Activated CD8-positive, alpha-beta memory T cell treated with anti-CD3 and anti-CD28 coated beads, Interleukin-2, amount 50 U/mL, for 24 hours (primary cell): ENCODE data around the gene ADAMTSL3.

Experiments used
- DNase-seq: peaks from one replicate; pipeline ENCODE4 v3.0.0-alpha.2; 2020; ENCODE audit errors: extremely low read depth

Gene ADAMTSL3

DNA sequence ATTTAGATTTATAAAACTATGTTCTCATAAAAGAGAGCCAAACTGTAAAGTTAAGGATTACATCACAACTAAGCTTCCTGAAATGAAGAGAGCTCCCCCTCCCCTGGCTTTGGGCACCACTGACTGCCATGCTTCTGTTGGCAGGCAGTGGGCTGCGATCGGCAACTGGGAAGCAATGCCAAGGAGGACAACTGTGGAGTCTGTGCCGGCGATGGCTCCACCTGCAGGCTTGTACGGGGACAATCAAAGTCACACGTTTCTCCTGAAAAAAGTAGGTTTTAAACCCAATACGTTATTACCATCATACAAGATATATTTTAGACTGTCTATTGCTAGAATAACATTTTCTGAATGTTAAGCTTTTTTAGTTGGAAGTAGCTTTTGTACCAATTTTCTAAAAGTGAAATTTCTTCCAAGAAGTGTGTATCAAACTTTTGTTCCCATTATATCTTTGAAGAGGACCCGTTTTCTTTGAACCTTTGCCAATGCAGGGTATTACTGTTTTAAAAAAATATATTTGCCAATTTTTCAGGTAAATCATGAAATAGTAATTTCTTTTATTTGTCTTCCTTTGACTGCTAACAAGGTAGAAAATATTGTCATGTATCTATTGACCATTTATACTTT, 184.1 kb downstream of the ADAMTSL3 start:
- no peak for DNase-seq

DNA sequence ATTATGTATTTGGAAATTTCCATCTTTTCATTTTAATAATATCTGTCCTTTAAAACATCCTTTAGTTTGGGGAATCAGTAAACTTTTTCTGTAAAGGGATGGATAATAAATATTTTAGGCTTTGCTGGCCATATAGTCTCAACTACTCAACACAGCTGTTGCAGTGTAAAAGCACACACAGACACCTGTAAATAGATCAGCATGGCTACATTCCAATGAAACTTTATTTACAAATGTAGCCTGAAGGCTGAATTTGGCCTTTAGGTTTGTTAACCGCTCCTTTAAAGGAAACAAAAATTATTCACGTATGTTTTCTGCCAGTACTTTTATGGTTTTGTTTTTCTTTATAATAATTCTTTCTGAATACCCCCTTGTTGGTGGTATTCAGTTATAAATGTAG, 184.8 kb downstream of the ADAMTSL3 start:
- DNase-seq = no peak

DNA sequence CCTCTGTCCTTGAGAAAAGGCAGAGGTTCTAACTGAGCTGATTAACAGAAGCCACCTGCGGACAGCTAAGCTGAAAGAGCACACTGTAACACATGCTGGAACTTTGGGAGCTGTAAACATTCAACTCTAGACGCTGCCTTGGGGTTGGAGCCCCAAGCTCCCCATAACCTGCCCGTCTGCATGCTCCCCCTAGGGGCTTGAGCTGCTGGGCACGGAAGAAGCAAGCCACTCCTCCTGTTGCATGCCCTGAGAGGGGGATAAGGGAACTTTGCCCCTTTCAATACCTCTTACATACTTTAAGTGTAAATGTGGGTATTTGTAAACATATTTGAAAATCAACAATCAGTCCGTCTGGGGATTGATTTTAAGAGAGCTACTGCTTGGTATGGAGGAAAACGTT, 188.4 kb downstream of the ADAMTSL3 start:
- DNase-seq = no peak

DNA sequence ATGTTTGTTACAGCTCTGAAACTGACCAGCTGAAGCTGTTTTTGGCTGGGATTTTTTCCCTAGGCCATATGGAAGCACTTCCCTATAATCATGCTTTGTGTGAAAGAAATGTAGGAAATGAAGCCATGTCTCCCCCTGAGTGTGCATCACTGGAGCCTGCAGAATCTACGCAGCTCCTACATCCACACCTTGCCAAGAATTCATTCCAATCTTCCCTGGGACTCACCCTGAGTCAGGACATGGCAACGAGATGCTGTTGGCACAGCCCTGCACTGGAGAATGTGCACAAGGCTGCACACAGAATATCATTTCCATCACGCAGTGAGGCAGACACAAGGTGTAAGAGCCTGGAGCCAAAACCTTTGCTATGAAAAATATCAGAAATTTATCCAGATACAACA, 189.5 kb downstream of the ADAMTSL3 start:
- DNase-seq = no peak

DNA sequence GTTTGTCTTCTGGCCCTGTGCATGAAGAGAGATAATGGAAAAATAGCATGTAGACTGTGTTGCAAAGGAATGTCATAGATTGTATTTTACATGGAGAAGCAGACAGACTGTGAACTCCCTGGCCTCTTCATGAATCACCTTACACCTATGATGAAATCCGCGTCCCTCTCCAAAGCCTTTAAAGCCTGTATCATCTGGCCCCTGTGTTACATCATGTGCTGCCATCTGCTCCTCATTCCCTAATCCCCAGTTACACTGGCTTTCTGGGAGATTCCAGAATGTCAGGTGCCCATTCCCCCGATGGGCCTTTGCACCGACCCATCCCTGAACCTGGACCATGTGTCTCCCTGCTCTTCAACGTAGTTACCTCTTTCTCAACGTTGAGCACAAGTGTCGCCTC, 190.8 kb downstream of the ADAMTSL3 start:
- no peak for DNase-seq

DNA sequence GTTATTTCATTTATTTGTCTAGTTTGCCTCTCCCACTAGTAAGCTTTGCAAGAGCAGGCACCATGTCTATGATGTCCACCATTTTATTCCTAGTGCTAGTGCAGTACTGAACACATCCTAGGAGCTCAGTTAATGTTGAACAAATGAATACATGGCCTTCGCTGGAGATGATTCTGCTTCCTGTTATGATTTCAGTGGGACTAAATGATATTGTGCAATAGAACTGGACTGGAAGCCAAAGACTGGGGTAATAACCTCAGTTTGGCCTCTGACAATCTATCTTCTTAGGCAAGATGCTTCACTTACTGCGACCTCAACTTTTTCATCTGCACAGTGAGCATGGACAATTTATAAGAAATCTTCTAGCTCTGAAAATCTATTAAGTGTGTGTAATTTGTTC, 191.3 kb downstream of the ADAMTSL3 start:
- no peak for DNase-seq

DNA sequence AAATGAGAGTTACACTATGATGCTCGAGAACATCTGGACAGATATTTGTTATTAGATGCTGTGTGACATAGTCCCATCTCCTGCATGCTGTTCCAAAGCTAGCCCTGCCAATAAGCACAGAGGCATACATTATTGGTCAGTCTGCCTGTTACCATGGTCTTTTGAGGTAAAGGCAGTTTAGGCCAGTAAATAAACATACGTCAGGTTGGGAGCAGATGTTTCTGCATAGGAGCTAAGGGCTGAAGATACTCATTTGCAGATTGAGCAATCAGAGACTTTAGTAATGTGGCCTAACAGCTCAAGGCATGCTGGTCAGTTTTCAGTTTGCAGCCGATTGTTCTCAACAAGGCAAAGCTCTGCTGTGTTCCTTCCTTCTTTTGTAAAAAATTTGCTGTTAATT, 192.9 kb downstream of the ADAMTSL3 start:
- no peak for DNase-seq

DNA sequence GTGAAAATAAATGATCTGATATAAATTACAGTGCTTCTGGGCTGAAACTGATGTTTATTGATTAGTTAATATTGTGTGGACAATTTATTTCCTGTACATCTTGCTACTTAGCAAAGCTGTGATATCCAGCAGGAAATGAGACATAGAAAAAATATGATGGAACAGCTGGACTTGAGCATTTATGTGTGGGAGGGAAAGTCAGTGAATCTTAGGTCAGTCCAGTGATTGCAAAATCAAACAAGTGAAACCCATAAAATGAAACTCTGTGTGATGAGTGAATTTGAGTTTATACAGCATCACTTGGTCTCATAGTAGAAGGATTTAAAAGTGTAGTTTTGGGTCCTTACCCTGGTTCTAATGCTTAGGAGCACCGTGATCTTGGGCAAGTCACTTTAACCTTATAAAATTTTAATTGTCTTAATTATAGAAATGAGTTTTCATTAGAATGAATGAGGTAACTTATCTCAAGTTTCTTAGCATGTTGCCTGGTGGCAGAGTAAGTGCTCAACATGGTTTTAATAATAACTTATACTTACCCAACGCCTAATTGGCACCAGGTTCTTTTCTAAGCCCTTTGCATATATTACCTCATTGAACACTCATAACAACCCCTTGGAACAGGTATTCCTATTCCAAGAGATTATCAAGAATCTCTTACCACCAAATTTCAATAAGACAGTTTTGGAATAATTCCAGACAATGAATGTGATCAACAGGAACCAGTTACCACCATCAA, 194.6 kb downstream of the ADAMTSL3 start:
- DNase-seq = no peak

DNA sequence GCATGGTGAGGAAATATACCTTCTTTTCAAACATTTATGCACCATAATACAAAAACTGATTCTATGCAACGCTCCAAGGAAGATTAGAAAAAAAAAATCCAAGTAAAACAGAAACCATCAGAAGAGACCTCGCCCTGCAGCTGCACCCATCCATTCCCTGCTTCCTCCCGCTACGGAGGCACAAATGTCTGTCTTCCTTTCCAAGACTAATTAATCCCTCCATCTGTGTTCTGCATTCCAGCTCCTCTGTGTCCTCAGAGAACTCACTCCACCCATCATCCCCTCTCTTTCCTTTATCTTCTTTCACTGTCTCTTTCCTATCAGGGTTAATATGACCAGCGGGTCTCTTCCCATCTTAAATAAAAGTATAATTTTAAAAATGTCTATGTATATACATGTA, 196.1 kb downstream of the ADAMTSL3 start:
- DNase-seq = no peak

DNA sequence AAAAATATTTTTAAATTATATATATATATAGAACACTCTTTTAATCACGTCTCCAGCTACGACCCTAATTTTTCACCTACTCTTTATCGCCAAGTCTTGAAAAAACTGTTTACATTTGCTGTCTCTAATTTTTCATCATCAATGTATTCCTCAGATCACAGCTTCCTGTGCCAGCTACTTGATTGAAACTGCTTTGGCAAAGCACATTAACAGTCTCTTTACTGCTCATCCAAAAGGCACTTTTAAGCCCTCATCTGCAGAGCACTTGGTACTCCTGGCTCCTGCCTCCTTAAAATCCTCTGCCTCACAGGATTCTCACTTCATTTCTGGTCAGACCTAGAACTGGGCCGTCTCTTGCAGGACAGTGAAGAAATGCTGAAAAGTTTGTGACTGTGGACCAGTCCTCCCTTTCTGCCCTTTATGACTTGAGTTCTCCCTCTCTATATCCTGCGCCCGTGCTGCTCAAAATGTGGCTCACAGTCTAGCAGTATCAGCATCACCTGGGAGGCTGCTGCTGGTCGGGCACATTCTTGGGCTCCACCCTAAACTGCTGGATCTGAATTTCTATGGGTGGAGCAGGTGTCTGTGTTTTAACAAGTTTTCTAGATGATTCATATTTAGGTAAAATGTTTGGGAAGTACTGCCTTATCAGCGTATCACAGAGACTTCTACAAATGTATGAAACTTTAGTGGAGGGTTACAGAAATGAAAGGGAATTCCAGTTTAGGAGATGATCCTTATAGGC, 196.8 kb downstream of the ADAMTSL3 start:
- no peak for DNase-seq

DNA sequence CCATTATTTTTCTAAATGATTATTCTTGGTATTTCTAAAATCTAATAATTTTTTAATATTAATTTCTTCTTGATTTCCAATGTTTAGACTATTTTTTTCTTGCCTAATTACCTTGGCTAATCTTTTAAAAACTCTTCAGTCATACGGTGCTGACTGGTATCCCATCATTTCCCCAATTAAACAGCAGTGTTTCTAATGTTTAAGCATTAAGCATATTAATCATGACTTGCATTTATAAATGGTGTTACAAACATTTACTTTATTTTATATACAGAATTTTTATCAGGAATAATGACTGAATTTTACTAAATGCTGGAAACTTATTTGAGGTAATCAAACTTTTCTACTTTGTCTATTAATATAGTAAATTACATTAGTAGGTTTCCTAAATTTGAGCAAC, 199.3 kb downstream of the ADAMTSL3 start:
- DNase-seq = no peak

DNA sequence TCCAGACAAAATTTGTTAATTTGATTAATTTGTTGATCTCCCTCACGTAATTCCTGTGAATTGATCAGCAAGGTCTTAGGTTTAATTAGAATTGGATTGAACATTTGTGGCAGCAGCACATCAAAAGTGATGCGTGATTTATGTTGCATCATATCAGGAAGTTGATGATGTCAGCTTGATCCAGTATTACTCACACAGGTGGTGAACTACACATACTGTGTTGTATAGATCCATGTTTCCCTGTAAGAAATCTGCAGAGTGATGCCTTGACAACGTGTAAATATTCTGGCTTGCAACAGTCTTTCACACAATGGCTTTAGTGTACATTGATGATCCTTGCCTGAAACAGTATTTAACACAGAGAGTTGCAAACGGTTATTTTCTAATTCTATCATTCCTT, 200.4 kb downstream of the ADAMTSL3 start:
- no peak for DNase-seq

DNA sequence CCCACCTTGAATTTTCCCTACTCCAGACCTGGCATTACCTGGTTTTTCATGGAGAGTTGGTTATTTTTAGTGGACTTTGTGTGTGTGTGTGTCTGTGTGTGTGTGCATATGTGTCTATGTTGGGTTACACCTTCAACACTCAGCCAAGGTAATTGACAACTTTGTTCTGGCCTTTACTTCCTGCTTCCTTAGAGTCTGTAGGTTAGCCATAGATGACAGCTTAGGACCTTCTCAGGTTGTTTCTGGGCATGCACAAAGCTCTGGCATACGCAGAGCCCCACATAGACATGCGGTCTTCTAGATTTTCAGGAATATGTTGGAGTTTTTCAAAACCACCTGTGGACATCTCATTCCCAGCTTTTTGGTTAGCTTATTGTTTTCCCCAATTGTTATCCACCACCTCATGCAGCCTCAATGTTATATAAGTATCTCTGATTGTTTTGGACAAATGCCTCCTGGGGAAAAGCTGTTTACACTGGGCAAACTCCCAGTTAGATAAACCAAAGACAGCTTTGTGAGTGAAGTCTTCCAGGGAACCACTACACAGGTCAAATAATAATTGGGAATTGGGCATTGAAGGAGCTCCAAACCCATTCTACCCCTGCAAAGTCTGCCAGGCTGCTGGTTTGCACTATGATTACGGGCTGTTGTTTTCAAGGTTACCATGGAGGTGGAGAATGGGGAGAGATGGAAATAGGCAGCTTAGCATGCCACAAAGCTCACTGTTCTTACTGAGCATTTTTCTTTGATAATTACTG, 201.2 kb downstream of the ADAMTSL3 start:
- DNase-seq = no peak

DNA sequence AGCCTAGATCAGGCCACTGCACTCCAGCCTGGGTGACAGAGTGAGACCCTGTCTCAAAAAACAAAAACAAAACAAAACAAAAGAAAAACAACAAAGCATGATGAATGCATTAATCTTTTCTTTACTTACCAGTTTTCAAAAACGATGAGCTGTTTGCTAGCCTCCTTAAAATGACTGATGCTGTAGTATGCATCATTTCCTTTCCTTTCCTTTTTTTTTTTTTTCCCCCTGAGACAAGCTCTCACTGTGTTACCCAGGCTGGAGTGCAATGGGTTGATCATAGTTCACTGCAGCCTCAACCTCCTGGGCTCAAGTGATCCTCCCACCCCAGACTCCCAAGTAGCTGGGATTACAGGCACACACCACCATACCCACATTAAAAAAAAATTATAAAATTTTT, 202.0 kb downstream of the ADAMTSL3 start:
- no peak for DNase-seq

DNA sequence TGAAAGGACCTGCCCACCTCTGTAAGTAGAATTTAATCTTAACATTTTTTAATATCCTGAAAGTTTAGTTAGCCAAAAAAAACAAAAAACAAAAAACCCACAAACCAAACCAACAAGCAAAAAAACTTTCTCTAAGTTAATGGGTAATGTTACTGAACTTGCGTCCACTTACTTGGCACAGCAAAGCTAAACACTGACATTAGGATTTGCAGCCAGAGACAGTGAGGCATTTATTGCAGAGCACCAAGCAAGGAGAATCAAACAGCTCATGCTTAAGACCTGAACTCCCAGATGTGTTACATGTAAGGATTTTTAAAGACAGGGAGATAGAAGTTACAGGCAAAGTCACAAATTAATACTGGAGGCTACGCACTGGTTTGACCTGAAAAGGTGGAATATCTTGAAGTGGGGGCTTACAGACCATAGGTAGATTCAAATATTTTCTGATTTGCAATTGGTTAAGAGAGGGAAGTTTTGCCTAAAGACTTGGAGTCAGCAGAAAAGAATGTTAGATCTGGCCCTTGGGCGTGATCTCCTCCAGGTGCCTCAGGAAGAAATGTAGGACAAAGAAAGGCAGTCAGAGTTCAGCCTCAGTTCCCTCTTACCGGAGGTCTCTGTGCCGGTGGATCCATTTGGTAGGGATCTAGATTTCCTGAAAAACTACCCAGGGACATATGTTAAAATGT, 205.0 kb downstream of the ADAMTSL3 start:
- no peak for DNase-seq

DNA sequence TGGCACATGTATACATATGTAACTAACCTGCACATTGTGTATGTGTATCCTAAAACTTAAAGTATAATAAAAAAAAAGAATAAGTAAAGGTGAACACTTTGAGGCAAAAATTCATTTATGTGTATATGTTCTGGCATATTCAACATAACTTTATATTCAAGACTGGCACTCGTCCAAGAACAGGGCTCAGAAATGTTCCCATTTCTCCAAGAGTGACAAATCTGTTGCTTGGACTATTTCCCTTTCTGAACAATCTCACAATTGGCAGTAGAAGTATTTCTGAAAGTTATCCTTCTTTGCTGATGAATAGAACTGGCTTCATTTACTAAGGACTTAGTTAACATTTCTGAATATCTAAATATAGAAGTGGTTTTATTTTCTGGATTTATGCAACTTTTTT, 212.8 kb downstream of the ADAMTSL3 start:
- DNase-seq = no peak

DNA sequence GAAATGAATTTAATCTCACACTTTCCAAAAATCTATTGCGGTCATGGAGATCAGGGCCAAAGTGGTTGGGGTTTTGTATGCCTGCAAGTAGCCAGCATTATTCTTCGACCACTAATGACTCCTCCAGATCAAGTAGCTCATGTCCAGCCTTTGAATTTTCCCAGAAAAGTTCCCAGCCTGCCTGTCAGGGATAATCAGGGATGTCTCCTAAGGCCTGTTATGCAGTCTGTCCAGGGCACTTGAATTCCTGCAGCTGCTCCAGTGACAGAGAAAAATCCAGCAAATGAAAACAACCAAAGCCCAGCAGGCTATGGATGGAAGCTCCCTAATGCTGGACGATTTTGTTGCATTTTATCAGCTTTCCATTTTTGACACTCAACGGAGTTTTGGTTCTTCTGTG, 215.4 kb downstream of the ADAMTSL3 start:
- DNase-seq = no peak

DNA sequence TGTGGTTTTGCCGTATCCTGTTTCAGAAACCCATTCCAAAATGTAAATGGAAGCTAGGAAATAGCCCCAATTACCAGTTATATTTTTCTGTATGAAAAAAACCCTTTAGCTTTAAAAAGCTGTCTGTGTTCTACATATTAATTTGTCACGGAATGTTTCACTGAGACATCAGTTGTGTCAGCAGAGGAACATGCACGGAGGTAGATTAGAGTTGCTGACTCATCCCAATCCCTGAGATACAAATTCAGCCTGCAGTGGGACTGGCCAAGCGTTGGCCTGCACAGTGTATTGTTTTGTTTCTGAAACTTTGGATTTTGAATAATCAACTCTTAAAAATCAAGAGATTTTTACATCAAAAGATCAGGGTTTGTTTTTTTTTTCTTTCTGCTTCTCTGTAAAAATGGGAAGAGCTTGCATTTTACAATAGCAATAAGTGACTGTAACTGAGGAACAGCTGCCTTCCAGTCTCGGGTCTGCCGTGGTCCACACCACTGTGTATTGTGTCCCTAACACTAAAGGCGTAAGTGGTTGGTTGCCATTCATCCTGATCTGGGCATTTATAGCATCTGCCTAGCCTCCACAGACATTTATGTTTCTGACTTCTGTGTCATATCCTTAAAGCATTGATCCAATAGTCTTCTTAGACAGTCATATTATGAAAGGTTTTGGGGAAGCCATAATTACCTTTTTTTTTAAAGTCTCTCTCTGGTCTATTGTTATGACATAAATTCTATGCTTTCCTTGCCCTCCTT, 218.1 kb downstream of the ADAMTSL3 start:
- DNase-seq = no peak

DNA sequence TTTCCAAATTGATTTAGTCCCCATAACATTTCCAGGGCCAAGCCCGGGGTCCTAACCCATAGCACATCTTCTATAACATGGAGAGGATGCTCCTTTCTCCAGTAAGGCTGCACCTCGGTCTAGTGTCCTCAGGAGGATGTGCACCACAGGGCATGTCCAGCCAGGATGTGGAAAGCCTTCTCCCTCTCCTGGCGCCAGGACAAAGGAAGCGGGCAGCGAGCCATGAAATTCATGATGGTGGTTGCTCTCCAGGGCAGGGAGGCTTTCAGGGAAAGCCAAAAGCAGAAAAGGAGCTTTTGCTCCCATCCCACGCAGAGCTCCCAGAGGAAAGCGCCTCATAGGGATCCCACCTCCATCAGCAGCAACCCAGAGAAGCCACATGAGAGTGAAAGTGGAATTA, 220.0 kb downstream of the ADAMTSL3 start:
- DNase-seq = no peak

DNA sequence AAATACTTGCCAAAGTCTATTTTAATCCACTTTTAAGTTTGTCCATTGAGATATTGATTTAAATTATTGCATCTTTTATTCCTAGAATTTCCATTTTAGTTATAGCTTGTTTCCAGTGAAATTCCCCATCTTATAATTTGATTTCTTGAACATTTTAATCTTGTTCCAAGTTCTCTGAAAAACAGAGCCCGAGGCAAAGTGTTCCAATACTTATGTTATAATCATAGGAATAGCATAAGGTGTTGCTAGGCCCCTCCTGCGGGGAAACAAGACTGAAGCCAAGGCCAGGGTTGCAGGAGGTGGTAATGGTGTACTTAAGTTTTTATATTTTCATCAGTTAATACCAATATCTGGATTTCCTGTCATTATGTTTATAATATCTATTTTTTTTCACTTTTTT, 226.6 kb downstream of the ADAMTSL3 start:
- no peak for DNase-seq

DNA sequence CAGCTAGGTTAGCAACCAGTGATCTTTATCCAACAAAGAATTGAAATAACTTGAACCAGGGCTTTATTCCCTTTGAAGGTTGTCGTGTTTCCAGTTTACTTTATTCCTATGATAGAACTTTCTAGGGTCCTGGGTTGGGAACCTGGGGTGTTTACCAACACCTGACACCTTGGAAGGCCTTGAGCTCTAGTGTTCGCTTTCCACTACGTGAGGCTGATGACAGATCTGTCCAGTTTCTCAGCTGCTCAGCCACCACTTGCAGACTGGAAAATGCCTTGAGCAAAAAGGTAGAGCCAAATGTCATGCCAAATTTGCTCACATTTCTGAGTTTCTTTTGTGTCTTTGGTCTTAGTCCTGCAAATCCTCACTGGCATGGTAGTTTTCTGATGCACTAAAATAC, 227.2 kb downstream of the ADAMTSL3 start:
- no peak for DNase-seq
